Activated gamma-delta T cell treated with Interleukin-2 at 50 U/mL for 16 hours (primary cell): ENCODE measurements around the gene TMCO2.
"Not testable (repeated sequence)": the region's sequence is repeated elsewhere in the genome, so short reads cannot be mapped to it uniquely, and the experiment has no call there.

Experiments used
- DNase-seq: peaks from one replicate; pipeline ENCODE4 v3.0.0-alpha.2; 2020

TMCO2 gene

DNA sequence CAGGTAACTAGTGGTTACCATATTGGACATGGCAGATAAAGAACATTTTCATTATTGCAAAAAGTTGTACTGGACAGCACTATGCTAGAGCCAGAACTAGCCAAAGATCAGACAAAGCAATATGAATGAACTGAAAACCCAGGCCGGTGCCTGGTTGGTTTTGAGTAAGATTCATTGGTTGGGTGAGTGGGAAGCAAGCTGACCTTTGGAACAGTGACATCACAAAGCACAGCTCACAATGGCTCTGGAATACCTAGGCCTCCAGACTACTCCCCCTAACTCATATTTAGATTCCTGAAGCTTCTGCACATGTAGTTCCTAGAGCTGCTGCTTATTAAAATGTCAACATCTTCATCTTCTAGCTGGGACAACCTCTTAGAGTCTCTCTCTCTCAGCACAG lies at the start of gene TMCO2:
Gene TMCO2 (plus strand): TSS at position 283 of the 400 bp plus-strand sequence. CDS start 57 bp downstream, at position 340.
- DNase-seq = no peak

DNA sequence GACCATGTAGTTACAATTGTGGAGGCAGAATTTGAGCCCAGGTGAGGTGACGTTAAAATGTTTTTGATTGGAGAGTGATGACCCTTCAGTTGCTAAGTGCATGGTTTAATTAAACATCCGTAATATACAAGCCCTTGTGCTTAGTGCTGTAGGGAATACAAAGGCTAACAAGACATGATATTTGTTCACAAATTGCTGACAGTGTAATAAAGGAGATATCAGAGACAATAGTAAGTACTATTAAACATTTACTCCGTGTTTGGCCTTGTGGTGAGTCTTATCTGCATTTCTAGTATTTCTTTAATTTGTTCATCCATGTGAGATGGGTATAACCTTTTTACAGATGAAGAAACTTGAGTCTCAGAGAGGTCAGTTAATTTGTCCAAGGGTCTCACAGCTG lies 48.6 kb upstream of the TMCO2 start:
- DNase-seq = no peak

DNA sequence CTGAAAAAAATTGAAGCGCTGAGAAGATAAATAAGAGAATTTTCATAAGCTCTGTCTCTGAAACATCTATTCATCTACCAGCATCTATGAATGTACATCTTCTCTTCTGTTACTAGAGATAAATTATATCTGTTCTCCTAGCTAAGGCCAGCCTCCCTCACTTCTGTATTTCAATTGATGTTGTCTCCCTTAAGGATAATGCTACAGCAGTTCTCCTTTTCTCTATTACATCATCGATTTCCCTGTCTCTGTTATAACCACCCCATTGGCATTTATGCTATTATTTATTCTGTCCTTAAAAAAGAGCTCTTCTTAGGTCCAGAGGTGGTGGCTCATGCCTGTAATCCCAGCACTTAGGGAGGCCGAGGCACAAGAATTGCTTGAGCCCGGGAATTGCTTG lies 42.9 kb upstream of the TMCO2 start:
- DNase-seq = no peak

DNA sequence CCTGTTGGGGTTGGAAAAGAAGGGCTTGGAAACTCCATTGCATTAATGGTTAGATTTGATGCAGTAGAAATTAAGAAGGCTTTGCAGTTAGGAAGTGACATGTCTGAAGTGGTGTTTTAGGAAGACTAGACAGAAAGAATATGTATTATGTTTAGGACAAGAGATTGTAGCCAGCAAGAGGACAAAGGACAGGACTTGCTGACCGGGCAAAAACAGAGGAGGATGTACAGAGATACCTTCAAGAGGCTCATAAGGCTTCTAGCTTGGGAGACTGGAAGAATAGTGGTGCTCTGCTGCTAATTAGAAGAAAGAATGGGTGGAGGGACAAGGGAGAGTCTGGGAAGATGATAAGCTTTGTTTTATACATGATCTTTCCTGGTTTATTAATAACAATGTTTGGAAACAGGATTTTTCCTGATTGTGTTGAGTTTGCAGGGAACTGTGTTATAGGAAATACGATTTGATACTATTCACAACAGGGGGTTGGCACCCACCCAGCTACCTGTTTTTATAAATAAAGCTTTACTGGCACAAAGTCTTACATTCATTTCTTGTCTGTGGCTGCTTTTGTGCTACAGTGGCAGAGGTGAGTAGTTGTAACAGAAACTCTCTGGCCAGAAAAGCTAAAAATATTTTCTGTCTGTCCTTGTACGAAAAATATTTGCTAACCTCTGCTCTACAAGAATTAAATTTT lies 37.1 kb upstream of the TMCO2 start:
- DNase-seq = no peak

DNA sequence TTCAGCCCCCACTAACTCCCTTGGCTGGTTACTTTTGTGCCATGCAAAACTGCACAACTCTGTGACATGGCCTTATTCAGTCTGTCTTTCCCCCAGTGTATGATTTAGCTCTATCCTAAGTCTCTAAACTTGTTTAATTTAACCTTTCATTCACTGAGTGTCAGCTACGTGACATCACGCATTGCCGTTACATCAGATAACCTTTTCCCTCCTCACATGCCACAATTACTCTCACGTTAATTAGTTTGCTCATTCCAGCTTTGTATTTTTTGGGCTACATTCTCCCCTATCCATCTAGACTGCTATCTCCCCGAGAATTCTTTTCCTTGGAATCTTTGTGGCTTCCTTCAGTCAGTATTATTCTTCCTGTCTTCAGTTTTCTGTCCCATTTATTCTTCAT lies 29.4 kb upstream of the TMCO2 start:
- DNase-seq = no peak

DNA sequence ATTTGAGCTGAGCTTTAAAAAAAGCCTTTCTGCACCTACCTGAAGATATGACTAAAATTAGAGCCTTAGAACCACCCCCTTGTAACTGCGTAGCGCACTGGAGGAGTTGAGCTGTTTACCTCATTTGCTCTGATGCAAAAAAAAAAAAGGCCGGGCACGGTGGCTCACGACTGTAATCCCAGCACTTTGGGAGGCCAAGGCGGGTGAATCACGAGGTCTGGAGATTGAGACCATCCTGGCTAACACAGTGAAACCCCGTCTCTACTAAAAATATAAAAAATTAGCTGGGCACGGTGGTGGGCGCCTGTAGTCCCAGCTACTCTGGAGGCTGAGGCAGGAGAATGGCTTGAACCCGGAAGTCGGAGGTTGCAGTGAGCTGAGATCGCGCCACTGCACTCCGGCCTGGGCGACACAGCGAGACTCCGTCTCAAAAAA lies 26.2 kb upstream of the TMCO2 start:
- DNase-seq = not testable (repeated sequence)

DNA sequence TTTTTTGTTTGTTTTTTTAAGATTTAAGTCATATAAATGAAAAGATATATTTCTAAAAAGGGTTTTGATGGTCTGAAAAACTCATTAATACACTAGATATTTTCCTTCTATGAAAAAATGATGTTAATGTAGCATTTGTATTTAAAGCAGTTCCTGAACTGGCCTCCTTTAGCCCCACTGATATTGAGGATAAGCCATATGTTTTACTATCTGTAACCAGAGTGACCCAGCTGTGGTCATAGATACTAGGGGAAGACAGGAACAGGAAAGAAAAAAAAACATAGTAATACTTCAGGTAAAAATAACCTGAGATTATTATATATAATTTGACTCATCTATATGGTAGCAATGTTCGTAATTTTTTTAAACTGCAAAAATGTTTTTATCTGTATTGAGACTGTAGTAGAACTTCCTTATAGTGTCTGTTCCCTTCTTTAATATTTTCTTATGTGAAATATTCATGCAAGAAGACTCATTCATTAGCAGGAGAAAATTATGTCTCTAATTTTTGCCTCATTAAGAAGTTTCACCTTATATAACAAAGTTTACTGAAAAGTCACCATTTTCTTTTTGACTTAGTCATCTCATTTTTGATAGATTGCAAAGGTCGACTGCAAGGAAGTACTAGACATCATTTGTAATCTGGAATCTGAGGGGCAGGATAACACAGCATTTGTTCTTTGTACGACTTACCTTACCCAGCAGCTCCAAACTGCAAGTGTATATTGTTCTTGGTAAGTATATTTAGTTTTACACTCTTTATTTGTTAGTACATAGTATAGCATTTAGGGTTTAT lies 25.6 kb upstream of the TMCO2 start:
- no peak for DNase-seq

DNA sequence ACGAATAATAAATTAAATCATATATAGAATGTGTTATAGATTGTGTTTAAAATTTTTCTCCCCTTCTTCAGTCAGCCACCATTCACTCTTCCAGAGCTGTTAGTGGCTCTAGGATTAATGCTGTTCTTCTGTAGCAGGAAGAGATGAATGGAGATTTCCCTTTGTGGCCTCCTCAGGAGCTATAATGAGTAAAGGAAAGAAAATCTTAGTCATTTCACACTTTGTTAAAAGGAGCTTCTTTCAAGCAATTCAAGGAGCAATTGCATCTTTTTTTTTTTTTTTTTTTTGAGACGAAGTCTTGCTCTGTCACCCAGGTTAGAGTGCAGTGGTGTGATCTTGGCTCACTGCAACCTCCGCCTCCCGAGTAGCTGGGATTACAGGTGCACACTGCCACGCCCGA lies 23.7 kb upstream of the TMCO2 start:
- DNase-seq = no peak

DNA sequence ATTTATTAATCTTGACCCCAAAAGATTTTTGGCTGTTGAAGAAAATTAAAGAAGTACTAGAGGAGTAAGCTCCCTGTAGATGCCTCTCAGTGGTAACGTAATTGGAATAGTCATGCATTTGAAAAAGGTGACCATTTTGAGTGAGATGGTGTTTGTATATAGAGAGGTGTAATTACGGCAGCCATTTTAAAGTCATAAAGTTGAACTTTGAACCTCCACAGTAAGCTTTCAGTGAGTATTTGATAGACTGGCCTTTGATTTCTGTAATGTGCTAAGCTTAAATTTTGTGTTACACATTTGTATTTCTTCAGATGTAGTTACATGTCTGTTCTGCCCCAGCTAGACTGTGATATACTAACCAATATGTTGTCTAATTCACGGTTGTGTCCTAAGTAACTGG lies 21.5 kb upstream of the TMCO2 start:
- DNase-seq = no peak

DNA sequence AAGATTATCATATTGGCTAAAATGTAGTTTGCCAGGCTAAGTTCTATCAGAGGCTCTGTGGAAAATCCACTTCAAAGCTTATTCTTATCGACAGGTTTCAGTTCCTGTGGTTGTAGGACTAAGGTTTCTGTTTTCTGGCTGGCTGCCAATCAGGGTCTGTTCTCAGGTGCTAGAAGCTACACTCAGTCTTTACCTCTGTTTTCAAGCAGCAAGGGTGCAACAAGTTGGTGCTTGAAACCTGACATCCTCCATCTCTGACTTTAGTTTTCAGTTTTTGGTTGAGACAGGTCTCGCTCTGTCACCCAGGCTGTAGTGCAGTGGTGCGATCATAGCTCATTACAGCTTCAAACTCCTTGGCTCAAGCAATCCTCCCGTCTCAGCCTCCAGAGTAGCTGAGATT lies 15.3 kb upstream of the TMCO2 start:
- peak; percentile 13 for DNase-seq

DNA sequence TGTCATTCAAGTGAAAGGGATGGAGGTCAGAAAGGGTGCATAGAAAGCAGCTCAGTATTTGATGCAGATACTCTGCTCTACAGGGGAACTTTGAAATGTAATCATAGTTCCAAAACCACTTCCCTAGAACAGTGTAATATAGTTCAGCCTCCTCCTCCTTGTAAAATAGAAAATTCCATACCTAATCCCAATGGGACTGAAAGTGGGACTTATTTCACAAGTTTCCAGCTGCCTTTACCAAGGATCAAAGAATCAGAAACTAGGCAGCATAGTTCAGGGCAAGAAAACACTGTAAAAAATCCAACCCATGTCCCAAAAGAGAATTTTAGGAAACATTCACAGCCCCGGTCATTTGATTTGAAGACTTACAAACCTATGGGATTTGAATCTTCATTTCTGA lies 8.1 kb upstream of the TMCO2 start:
- DNase-seq = no peak

DNA sequence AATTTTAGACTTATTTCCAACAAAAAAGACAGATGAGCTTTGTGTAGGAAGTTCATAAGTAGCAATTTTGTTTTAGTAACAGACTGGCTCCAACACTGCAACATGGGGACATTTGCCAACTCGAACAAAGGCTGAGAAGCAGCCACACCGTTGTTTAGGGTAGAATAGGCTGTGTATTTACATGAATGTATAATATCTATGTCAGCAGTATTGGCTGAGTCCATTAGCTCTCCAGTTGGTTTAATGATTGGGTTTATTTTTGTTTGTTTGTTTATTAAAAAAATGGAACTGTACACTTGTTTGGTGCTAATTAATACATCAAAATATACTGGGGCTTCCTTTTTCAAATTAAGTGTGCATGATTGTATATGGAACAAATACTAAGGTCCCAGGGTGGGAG lies 7.3 kb upstream of the TMCO2 start:
- DNase-seq = no peak

DNA sequence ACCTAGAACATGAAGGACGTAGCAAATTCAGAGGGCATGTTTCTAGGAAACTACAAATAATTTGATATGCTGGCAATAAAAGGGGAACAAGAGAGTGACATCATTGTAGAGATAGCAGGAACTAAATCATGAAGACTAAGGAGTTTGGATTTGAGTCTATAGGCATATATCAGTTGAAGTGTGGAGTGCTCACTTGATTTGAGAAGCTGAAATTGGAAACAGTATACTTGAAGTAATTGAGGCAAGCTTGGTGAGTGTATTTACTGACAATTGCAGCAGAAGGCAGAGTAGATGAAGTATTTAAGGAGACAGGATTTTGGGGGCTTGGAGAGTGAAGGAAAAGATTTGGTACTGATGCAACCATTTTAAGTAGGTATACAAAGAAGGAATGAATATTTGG lies 6.4 kb upstream of the TMCO2 start:
- DNase-seq = no peak

DNA sequence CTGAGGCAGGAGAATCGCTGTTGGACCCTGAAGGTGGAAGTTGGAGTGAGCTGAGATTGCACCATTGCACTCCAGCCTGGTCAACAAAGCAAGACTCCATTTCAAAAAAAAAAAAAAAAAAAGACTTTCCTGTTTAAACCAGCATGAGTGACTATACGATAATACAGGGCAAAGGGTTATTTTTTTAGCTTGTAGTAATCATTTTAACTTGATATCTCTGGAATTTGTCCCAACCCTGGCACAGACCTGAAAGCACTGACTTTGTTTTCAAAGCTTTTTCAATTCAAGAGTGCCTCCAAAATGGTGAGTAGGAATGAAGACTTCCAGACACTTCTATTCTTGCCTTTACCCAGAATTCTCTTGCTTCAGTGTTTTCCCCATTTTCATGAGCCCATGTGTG lies 4.4 kb upstream of the TMCO2 start:
- DNase-seq = no peak

DNA sequence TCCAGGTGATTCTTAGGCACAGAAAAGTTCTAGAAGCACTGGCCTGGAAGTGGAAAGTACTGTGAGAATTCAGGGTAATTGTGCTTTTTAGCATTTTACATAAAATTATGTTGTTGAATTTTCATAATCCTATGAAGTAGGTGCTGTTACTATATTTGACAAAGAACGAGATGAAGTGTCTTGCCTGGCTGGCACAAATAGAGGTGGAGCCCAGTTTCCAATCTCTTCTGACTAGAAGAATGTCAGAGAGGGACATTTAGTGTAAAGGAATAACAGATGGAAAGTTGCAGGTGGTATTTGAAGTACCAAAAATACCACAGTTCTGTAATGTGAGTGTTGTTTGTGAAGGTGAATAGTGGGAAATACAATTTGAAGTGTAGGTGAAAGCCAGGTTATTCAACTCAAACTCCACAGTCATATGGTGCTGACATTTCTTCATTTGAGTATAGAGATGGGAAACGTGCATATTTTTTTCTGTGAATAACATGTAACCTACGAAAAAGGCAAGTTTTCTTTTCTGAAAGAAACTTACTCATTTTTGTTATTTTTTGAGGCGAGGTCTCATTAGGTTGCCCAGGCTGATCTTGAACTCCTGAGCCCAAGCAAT lies 3.5 kb upstream of the TMCO2 start:
- DNase-seq = no peak

DNA sequence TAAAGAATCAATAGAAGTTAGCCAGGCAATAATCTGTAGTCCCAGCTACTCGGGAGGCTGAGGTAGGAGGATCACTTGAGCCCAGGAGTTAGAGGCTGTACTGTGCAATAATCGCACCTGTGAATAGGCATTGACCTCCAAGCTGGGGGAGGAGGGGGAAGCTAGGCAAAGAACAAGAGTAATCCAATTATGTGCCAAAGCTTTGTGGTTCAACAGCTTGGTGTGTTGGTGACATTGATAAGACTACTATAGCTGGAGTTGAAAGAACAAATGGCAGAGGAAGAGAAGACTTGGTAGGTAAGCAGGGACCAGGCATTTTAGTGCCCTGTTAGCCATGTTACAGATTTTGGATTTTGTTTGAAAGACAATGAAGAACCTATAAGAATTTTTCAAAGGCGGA lies 2.1 kb upstream of the TMCO2 start:
- no peak for DNase-seq

DNA sequence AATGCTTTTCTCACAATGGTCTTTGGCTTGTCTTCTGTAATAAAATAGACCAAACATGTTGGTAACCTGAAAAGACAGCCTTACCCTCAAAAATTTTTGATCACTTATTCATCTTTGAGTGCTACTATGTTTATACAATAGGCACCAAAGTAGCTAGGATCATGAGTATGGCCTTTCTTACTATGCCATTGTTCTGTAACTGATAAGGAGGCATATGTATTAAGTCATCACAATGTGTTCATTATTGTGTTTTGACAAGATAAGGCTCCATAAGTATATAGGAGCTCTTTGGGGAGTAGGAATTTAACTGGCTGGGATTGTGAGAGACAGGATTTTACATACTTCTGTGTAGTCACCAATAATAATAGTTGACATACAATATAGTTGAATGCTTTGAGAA lies 675 bp downstream of the TMCO2 start:
- DNase-seq = no peak

DNA sequence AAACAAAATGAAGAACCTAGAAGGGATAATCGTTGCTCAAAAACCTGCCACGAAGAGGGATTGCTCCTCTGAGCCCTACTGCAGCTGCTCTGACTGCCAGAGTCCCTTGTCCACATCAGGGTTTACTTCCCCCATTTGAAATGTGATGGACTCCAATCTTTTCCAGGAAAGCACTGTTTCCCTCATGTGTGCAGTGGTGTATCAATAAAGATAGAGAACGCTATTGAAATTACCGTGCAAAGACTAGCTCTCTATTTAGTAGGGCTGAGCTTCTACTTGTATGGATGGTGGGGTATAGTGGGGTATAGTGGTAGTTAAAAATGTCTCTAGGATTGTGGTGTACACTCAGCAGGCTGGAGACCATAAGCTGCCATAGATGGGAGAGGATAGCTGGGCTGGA lies 3.7 kb downstream of the TMCO2 start:
- DNase-seq = no peak

DNA sequence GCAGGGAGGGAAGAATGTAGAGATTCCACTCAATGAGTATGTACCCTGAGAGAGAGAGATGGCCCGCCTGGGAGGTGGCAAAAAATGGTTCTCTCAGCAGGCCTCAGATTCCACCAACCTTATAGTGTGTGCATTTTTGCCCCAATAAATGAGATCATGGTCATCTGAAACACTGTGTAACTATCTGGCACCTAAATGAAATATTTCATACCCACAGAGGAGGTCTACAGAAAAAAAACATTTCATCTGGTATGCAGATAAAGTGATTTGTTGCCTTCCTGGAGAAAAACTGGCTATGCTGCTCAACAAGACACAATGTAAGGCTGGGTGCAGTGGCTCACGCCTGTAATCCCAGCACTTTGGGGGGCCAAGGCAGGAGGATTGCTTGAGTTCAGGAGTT lies 4.9 kb downstream of the TMCO2 start:
- DNase-seq = no peak

DNA sequence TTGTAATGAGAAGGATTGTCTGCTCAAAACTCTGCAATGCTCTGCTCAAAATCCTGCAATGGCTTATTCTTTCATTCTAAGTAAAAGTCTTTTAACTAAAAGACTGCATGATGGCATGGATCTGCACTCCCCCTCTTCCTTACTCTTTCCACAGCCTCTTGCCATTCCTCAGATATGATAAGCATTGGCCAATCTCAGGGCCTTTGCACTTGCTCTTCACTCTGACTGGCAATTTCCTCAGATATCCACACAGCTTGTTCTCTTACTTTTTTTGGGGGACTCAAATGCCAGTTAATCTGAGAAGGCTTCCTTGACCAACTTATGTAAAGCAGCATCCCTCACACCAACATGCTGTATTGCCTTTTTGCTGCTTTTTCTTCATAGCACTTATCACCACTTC lies 7.5 kb downstream of the TMCO2 start:
- DNase-seq = no peak

DNA sequence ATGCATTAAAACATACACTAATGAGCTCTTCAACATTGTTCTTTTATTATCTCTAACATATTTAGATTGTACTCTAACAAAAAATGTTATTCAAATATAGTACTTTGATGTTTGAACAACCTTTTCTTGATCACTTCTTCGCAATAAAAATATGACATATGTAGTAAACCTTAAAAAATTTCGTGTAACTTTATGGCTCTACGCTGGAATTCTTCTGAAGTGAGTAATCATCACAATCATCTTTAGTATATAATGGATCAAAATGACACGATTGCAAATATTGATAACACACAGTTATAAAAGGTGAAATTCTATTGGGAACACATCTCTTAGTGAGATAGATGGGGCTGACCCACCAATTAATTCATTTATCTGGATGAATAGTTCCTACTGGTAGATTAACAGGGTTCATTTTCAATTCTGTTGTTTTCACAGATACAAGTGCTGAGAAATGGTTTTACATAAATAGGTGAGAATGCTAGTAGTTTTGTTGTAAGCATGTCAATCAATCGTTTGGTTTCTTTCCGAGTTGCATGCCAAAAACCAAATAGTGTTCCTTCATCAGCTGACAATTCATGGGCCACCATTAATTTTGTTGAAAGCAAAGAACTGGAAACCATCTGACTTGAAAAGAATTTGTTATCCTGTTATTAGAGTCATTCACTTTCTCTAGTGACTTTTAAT lies 8.8 kb downstream of the TMCO2 start:
- DNase-seq = no peak

DNA sequence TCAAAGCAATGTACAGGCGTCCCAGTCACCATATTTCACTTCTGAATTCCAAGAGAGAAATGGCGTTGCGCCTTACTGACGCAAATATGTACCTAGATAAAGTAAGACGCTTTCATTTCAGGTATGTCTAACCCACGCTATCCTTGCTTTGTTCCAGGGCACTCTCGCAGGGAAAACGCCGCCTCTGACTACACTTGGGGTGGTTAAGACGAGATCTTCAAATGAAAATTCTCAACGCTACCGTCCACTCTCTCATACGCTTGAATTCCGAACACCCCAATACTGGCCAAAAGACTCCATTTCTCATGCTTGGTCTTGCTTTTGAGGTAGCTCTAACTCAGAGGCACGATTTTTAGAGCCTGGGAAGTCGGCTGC lies 9.6 kb downstream of the TMCO2 start:
- peak; percentile 6 for DNase-seq

DNA sequence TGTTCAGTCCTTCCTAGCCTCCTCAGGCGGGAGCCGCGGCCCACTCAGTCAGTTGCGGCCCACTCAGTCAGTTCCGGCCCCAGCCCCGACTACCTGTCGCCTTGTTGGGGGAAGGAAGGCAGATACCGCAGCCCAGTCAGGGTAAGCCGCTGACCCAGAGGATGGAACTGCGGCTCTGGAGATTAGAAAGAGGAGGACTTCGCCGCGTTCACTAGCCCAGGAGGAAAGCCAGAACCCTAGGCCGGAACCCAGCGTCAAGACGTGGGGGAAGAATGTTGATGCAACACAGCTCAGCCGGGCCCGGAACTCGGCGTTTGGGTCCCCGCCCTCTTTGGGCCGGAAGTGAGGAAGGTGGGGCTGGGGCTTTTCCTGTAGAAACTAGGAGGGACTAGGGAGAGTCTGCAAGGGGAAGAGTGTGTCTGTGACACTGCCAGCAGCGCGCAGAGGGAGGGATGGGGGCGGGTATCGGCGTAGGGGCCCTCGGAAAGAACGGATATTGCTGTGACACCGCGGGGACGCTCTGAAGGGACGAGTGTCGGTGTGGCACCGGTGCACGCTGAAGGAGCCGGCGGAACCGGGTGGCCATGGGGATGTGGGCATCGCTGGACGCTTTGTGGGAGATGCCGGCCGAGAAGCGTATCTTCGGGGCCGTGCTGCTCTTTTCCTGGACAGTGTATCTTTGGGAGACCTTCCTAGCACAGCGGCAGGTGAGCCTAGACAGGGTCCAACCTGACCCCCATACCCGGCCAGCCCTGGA lies 10.1 kb downstream of the TMCO2 start, which contains the start of gene ZMPSTE24:
Gene ZMPSTE24 (plus strand): TSS at position 549 of the 757 bp plus-strand sequence. CDS start 36 bp downstream, at position 585.
- peak; percentile 96 for DNase-seq
